CD4-positive, alpha-beta T cell treated with Interleukin-15 for 1 hour (primary cell): ENCODE data around the gene KIF2C.
"Not testable (repeated sequence)": the region's sequence is repeated elsewhere in the genome, so short reads cannot be mapped to it uniquely, and the experiment has no call there.

Experiments used
- DNase-seq: peaks from one replicate; pipeline ENCODE4 v3.0.0-alpha.2; 2020

KIF2C gene

GRCh38 chr1:44799770-44800584 is 60.3 kb downstream of the KIF2C start, which contains the start of gene PLK3:
Gene PLK3, plus strand, starts transcription at chr1:44800377. Its CDS starts 87 bp downstream, at chr1:44800464.
- DNase-seq, result peak; percentile 98

- DNase-seq, result peak; percentile 44
Measured at GRCh38 chr1:44801491-44802305, 62.1 kb downstream of the KIF2C start.

GRCh38 chr1:44802306-44803061 is 62.8 kb downstream of the KIF2C start:
- DNase-seq, result no peak

GRCh38 chr1:44803062-44803311 is 63.4 kb downstream of the KIF2C start:
- DNase-seq, result no peak

- no peak for DNase-seq
Measured at GRCh38 chr1:44803312-44804095, 63.9 kb downstream of the KIF2C start.

GRCh38 chr1:44805311-44806024 is 65.8 kb downstream of the KIF2C start:
- no peak for DNase-seq

GRCh38 chr1:44806025-44806703 is 66.5 kb downstream of the KIF2C start:
- DNase-seq, result no peak

- DNase-seq, result no peak
Measured at GRCh38 chr1:44806704-44807363, 67.2 kb downstream of the KIF2C start, which contains the start of gene DYNLT4. Gene DYNLT4, minus strand, starts transcription at chr1:44807351. Its CDS starts 683 bp downstream, at chr1:44806668.

GRCh38 chr1:44807364-44808062 is 67.9 kb downstream of the KIF2C start:
- peak; percentile 97 for DNase-seq

GRCh38 chr1:44808063-44808937 is 68.7 kb downstream of the KIF2C start, which contains the start of gene BTBD19:
Gene BTBD19, plus strand, starts transcription at chr1:44808523. Its CDS starts 298 bp downstream, at chr1:44808821.
- DNase-seq, result peak; percentile 30

- peak; percentile 92 for DNase-seq
Measured at GRCh38 chr1:44808938-44809917, 69.6 kb downstream of the KIF2C start.

GRCh38 chr1:44810101-44810761 is 70.6 kb downstream of the KIF2C start:
- DNase-seq, result peak; percentile 55

GRCh38 chr1:44810762-44811105 is 71.1 kb downstream of the KIF2C start:
- DNase-seq, result not testable (repeated sequence)

- DNase-seq, result no peak
Measured at GRCh38 chr1:44811234-44811633, 71.6 kb downstream of the KIF2C start.

- DNase-seq, result no peak
Measured at GRCh38 chr1:44812822-44813543, 73.3 kb downstream of the KIF2C start.

GRCh38 chr1:44815926-44816325 is 76.3 kb downstream of the KIF2C start:
- not testable (repeated sequence) for DNase-seq
